Astrocyte (in vitro differentiated cells and primary cell): ENCODE data around the gene TNRC6A. TPM values are rescaled to one million over a fixed set of nuclear protein-coding genes. Genes with fewer than 3 reads are reported as not detected.

Experiments
- DNase-seq: peaks from one replicate; pipeline ENCODE4 v3.0.0-alpha.2; 2010; ENCODE audit warnings: low read depth
- FAIRE-seq: peaks from 2 replicates; lab custom pipeline; 2011; peaks lifted over from hg19 to GRCh38; lab: Jason Lieb, UNC
- H2AFZ ChIP-seq: 2 replicates; pipeline ENCODE4 v1.6.0; 2012; ENCODE audit warnings: low read depth, low read length, inconsistent platforms
- H3K27ac ChIP-seq: 2 replicates; pipeline ENCODE4 v1.5.1; 2011; ENCODE audit warnings: low read depth, low read length, inconsistent platforms
- H3K27me3 ChIP-seq: 2 replicates; pipeline ENCODE4 v1.6.0; 2011; ENCODE audit warnings: low read length, inconsistent platforms; ENCODE audit not compliant: insufficient read depth
- H3K36me3 ChIP-seq: 2 replicates; pipeline ENCODE4 v1.5.1; 2011; ENCODE audit warnings: low read length, inconsistent platforms; ENCODE audit not compliant: insufficient read depth
- H3K4me1 ChIP-seq: 2 replicates; pipeline ENCODE4 v1.5.1; 2011; ENCODE audit warnings: low read length, inconsistent platforms; ENCODE audit not compliant: insufficient read depth
- H3K4me2 ChIP-seq: 2 replicates; pipeline ENCODE4 v1.6.0; 2012; ENCODE audit warnings: low read length, inconsistent platforms
- H3K4me3 ChIP-seq: 2 replicates; pipeline ENCODE4 v1.5.1; 2011; ENCODE audit warnings: low read depth, mild to moderate bottlenecking, low read length, inconsistent platforms; ENCODE audit not compliant: insufficient read depth
- H3K79me2 ChIP-seq: 2 replicates; pipeline ENCODE4 v1.6.0; 2012; ENCODE audit warnings: mild to moderate bottlenecking, low read length, inconsistent platforms; ENCODE audit not compliant: insufficient read depth
- H3K9ac ChIP-seq: 2 replicates; pipeline ENCODE4 v1.6.0; 2012; ENCODE audit warnings: mild to moderate bottlenecking, low read length, inconsistent platforms
- H3K9me3 ChIP-seq: 2 replicates; pipeline ENCODE4 v1.5.1; 2012; ENCODE audit warnings: low read depth, mild to moderate bottlenecking, low read length, inconsistent platforms; ENCODE audit not compliant: insufficient read depth
- H4K20me1 ChIP-seq: 2 replicates; pipeline ENCODE4 v1.6.0; 2012; ENCODE audit warnings: low read length, inconsistent platforms; ENCODE audit not compliant: insufficient read depth
- H3K27ac Mint-ChIP-seq: one replicate; pipeline ENCODE4 v1.8.0; 2021; ENCODE audit warnings: mild to moderate bottlenecking, mixed read lengths; ENCODE audit not compliant: unreplicated experiment
- H3K27me3 Mint-ChIP-seq: one replicate; pipeline ENCODE4 v1.8.0; 2021; ENCODE audit warnings: low read depth, mixed read lengths; ENCODE audit not compliant: unreplicated experiment
- H3K36me3 Mint-ChIP-seq: one replicate; pipeline ENCODE4 v1.8.0; 2021; ENCODE audit warnings: low read depth, mixed read lengths; ENCODE audit not compliant: unreplicated experiment
- H3K4me1 Mint-ChIP-seq: one replicate; pipeline ENCODE4 v1.8.0; 2021; ENCODE audit warnings: low read depth, mixed read lengths; ENCODE audit not compliant: unreplicated experiment
- H3K4me3 Mint-ChIP-seq: one replicate; pipeline ENCODE4 v1.8.0; 2021; ENCODE audit warnings: mild to moderate bottlenecking, moderate library complexity, mixed read lengths; ENCODE audit not compliant: unreplicated experiment
- H3K9me3 Mint-ChIP-seq: one replicate; pipeline ENCODE4 v1.8.0; 2021; ENCODE audit warnings: mild to moderate bottlenecking, mixed read lengths; ENCODE audit not compliant: unreplicated experiment
- CTCF ChIP-seq: IDR thresholded peaks from 2 replicates; pipeline ENCODE4 v1.5.1; 2011; ENCODE audit warnings: low read depth, mild to moderate bottlenecking, inconsistent platforms, low read length, moderate library complexity; ENCODE audit not compliant: insufficient read depth
- EZH2 ChIP-seq: IDR thresholded peaks from 2 replicates; pipeline ENCODE4 v1.6.1; 2012; ENCODE audit warnings: mild to moderate bottlenecking, low read length, inconsistent platforms; ENCODE audit not compliant: insufficient read depth
- total RNA-seq: library from RNA; stranded (reverse); gene quantifications from 2 replicates; pipeline ENCODE4 v1.2.1, GENCODE V29; 2021

TNRC6A gene
- total RNA-seq, 1 donor from 2014 or later: 51.1 TPM

- H3K4me1 Mint-ChIP-seq: peaks cover 6% of the 10 kb centered on the region
- TF ChIP-seq EZH2: no peak
- TF ChIP-seq CTCF: no peak
- H3K27ac Mint-ChIP-seq: peak overlapping the region; percentile 74
- no peak overlapping the region for H3K4me3 ChIP-seq
- H3K4me1 ChIP-seq: peaks cover 11% of the 10 kb centered on the region
- H3K4me3 Mint-ChIP-seq: peak overlapping the region; percentile 60
- no peaks in the 10 kb centered on the region for H4K20me1 ChIP-seq
- no peaks in the 10 kb centered on the region for H3K27me3 Mint-ChIP-seq
- no peak for FAIRE-seq
- peak overlapping the region; percentile 48 for H3K27ac ChIP-seq
- no peaks in the 10 kb centered on the region for H3K27me3 ChIP-seq
- peak overlapping the region; percentile 72 for H2AFZ ChIP-seq
- no peaks in the 10 kb centered on the region for H3K79me2 ChIP-seq
- no peaks in the 10 kb centered on the region for H3K9me3 ChIP-seq
- H3K9me3 Mint-ChIP-seq: no peaks in the 10 kb centered on the region
- no peaks in the 10 kb centered on the region for H3K36me3 Mint-ChIP-seq
- H3K4me2 ChIP-seq: peak overlapping the region; percentile 78
- no peaks in the 10 kb centered on the region for H3K36me3 ChIP-seq
- DNase-seq: peak; percentile 65
- H3K9ac ChIP-seq: peak overlapping the region; percentile 53
Observed at GRCh38 chr16:24838554-24839266, 109.3 kb downstream of the TNRC6A start.

- no peak overlapping the region for H3K27ac Mint-ChIP-seq
- H3K27ac ChIP-seq: no peak overlapping the region
Observed at GRCh38 chr16:24839347-24839972, 110.0 kb downstream of the TNRC6A start.

More at GRCh38 chr16:24839347-24839972, 110.0 kb downstream of the TNRC6A start:
- peaks cover 11% of the 10 kb centered on the region for H3K4me1 ChIP-seq
- no peak overlapping the region for H3K4me3 ChIP-seq
- Mint-ChIP-seq H3K36me3 (no peaks in the 10 kb centered on the region), H3K9me3 (peaks cover 3% of the 10 kb centered on the region), H3K4me1 (peaks cover 8% of the 10 kb centered on the region), H3K27me3 (no peaks in the 10 kb centered on the region), H3K4me3 (no peak overlapping the region)
- peak overlapping the region; percentile 78 for H3K4me2 ChIP-seq
- H3K9me3 ChIP-seq: no peaks in the 10 kb centered on the region
- no peaks in the 10 kb centered on the region for H3K27me3 ChIP-seq
- no peak for FAIRE-seq
- H2AFZ ChIP-seq: no peak overlapping the region
- H3K9ac ChIP-seq: no peak overlapping the region
- H3K79me2 ChIP-seq: no peaks in the 10 kb centered on the region
- no peak for TF ChIP-seq EZH2
- TF ChIP-seq CTCF: no peak
- no peaks in the 10 kb centered on the region for H4K20me1 ChIP-seq
- no peaks in the 10 kb centered on the region for H3K36me3 ChIP-seq
- DNase-seq: no peak
